Mesenchymal stem cell (in vitro differentiated cells and primary cell): ENCODE measurements around the gene VSIG4.

Source experiments
- DNase-seq: peaks from one replicate; pipeline ENCODE4 v3.0.0-alpha.2; 2013
- H2AFZ ChIP-seq: one replicate; pipeline ENCODE4 v1.6.1; 2013; ENCODE audit warnings: low read depth, mild to moderate bottlenecking, control low read depth, inconsistent platforms, low read length, moderate library complexity
- H2AK5ac ChIP-seq: 2 replicates; pipeline ENCODE4 v1.6.1; 2013; ENCODE audit warnings: low read length, moderate library complexity, mild to moderate bottlenecking, inconsistent platforms; ENCODE audit not compliant: severe bottlenecking
- H2BK120ac ChIP-seq: one replicate; pipeline ENCODE4 v1.6.1; 2013; ENCODE audit warnings: low read depth, mild to moderate bottlenecking, inconsistent platforms, low read length, moderate library complexity
- H2BK12ac ChIP-seq, 2 experiments: one replicate each; pipeline ENCODE4 v1.6.1; 2013; ENCODE audit warnings: inconsistent platforms in 2 of 2, low read length in 2 of 2, mild to moderate bottlenecking in 2 of 2, moderate library complexity in 2 of 2, control low read depth in 1 of 2
- H2BK15ac ChIP-seq: one replicate; pipeline ENCODE4 v1.6.1; 2013; ENCODE audit warnings: mild to moderate bottlenecking, low read depth, inconsistent platforms; ENCODE audit not compliant: poor library complexity, severe bottlenecking
- H2BK5ac ChIP-seq: 2 replicates; pipeline ENCODE4 v1.6.1; 2013; ENCODE audit warnings: low read depth, mild to moderate bottlenecking, low read length, control low read depth, inconsistent platforms; ENCODE audit not compliant: poor library complexity, severe bottlenecking
- H3K14ac ChIP-seq, 2 experiments: one replicate each; pipeline ENCODE4 v1.6.1; 2013; ENCODE audit warnings: inconsistent platforms in 2 of 2, low read length in 2 of 2, control low read depth in 1 of 2, mild to moderate bottlenecking in 1 of 2, moderate library complexity in 1 of 2
- H3K18ac ChIP-seq, 2 experiments: one replicate each; pipeline ENCODE4 v1.6.1; 2013; ENCODE audit warnings: inconsistent platforms in 2 of 2, low read length in 2 of 2, control low read depth in 1 of 2, low read depth in 1 of 2, mild to moderate bottlenecking in 1 of 2
- H3K23ac ChIP-seq, 2 experiments: one replicate each; pipeline ENCODE4 v1.6.1; 2013; ENCODE audit warnings: inconsistent platforms in 2 of 2, low read length in 2 of 2, mild to moderate bottlenecking in 2 of 2, moderate library complexity in 2 of 2, control low read depth in 1 of 2
- H3K27ac ChIP-seq: 2 replicates; pipeline ENCODE4 v1.5.1; 2013; ENCODE audit warnings: mild to moderate bottlenecking, moderate library complexity, low read length, control low read depth, inconsistent platforms; ENCODE audit not compliant: poor library complexity, severe bottlenecking
- H3K27me3 ChIP-seq, 2 experiments: 2 replicates each; pipeline versions ENCODE4 v1.6.1 to v1.7.0; 2013; ENCODE audit warnings: low read length in 2 of 2, mild to moderate bottlenecking in 2 of 2, moderate library complexity in 2 of 2, control low read depth in 1 of 2, inconsistent platforms in 1 of 2; ENCODE audit not compliant: control insufficient read depth in 1 of 2, insufficient read depth in 1 of 2
- H3K36me3 ChIP-seq, 2 experiments: 2 replicates each; pipeline versions ENCODE4 v1.6.1 to v1.7.0; 2013; ENCODE audit warnings: low read length in 2 of 2, control low read depth in 1 of 2, inconsistent platforms in 1 of 2, low read depth in 1 of 2, mild to moderate bottlenecking in 1 of 2; ENCODE audit not compliant: insufficient read depth in 2 of 2, control insufficient read depth in 1 of 2
- H3K4ac ChIP-seq, 2 experiments: one replicate each; pipeline ENCODE4 v1.6.1; 2013; ENCODE audit warnings: inconsistent platforms in 2 of 2, low read length in 2 of 2, mild to moderate bottlenecking in 2 of 2, moderate library complexity in 2 of 2, control low read depth in 1 of 2, low read depth in 1 of 2
- H3K4me1 ChIP-seq: 2 replicates; pipeline ENCODE4 v1.6.1; 2013; ENCODE audit warnings: low read depth, low read length, control low read depth; ENCODE audit not compliant: control insufficient read depth, insufficient read depth
- H3K4me2 ChIP-seq: 2 replicates; pipeline ENCODE4 v1.6.1; 2013; ENCODE audit warnings: low read length, mild to moderate bottlenecking, inconsistent platforms; ENCODE audit not compliant: poor library complexity, severe bottlenecking
- H3K4me3 ChIP-seq, 2 experiments: 2 replicates each; pipeline versions ENCODE4 v1.5.1 to v1.7.0; 2013; ENCODE audit warnings: low read length in 2 of 2, mild to moderate bottlenecking in 2 of 2, control low read depth in 1 of 2, low read depth in 1 of 2; ENCODE audit not compliant: insufficient read depth in 1 of 2
- H3K79me1 ChIP-seq: replicated peaks from 2 replicates; pipeline ENCODE4 v1.6.1; 2013; ENCODE audit warnings: mild to moderate bottlenecking, control low read depth, low read length, inconsistent platforms; ENCODE audit not compliant: poor library complexity, severe bottlenecking
- H3K9ac ChIP-seq: 2 replicates; pipeline ENCODE4 v1.7.0; 2013; ENCODE audit warnings: mild to moderate bottlenecking, low read length, moderate library complexity
- H3K9me3 ChIP-seq: 2 replicates; pipeline ENCODE4 v1.7.0; 2013; ENCODE audit warnings: mild to moderate bottlenecking, low read length; ENCODE audit not compliant: control insufficient read depth
- H4K8ac ChIP-seq: one replicate; pipeline ENCODE4 v1.6.1; 2013; ENCODE audit warnings: inconsistent platforms, mild to moderate bottlenecking, low read length, moderate library complexity
- H4K91ac ChIP-seq: one replicate; pipeline ENCODE4 v1.6.1; 2013; ENCODE audit warnings: mild to moderate bottlenecking, low read length, inconsistent platforms
- WGBS: methylation state at CpG from one replicate; pipeline ENCODE4 v1.1.7; 2013; ENCODE audit warnings: mixed read lengths; 5-methylcytosine and 5-hydroxymethylcytosine counted together

The VSIG4 gene

DNA sequence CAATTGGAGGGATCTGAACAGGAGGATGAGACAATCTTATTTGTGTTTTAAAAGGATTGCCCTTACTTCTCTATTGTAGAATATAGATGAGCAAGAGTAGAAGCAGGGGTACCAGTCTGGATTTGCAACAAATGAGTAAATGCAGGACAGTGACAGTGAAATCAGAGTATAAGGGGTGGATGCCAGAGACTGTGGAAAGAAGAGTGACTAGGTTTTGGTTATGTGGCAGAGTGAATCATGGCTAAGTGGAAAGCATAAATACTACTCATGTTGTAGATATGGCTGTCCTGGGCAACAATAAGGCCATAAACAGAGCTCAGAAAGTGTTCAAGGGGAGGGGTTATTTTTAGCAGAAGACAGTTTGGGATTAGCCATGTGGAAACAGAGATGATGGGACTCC is 6.0 kb upstream of the VSIG4 start:
- no peak overlapping the region for H3K18ac ChIP-seq
- DNase-seq = no peak
- H3K36me3 ChIP-seq = no peaks in the 10 kb centered on the region
- no peak overlapping the region for H3K14ac ChIP-seq
- no peak overlapping the region for H2BK12ac ChIP-seq
- H3K27ac ChIP-seq = no peak overlapping the region
- H2AK5ac ChIP-seq = no peak overlapping the region
- no peak overlapping the region for H3K23ac ChIP-seq
- no peak overlapping the region for H4K91ac ChIP-seq
- no peak overlapping the region for H3K4me3 ChIP-seq
- no peak overlapping the region for H2AFZ ChIP-seq
- H3K27me3 ChIP-seq = peaks cover 0 to 14% of the 10 kb centered on the region in 2 experiments
- no peaks in the 10 kb centered on the region for H3K9me3 ChIP-seq
- H4K8ac ChIP-seq = no peak overlapping the region
- no peak overlapping the region for H2BK15ac ChIP-seq
- no peaks in the 10 kb centered on the region for H3K79me1 ChIP-seq
- H3K9ac ChIP-seq = no peak overlapping the region
- no peak overlapping the region for H2BK5ac ChIP-seq
- H2BK120ac ChIP-seq = no peak overlapping the region
- no peak overlapping the region for H3K4ac ChIP-seq
- no peak overlapping the region for H3K4me2 ChIP-seq
- no peaks in the 10 kb centered on the region for H3K4me1 ChIP-seq

DNA sequence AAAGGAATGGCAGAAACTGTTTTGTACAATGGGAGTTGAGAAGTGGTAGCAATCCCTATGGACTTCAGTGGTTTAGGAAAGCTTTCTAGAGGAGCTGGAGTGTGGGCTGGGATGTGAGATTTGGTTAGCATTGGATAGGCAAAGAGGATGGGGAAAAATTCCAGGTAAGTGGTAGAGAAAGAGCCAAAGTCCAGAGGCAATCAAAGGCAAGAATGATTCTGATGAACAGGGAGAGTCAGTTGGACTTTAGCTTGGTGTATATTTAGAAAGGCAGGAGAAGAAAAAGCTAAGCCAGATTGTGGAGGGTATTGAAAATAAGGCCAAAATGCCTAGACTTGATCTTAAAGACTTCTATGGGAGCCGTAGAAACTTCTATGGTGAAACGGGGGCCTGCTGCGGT is 3.7 kb upstream of the VSIG4 start:
- Histone ChIP-seq H2AK5ac (no peak overlapping the region), H3K4me3 (no peak overlapping the region), H3K9me3 (no peaks in the 10 kb centered on the region), H3K79me1 (no peaks in the 10 kb centered on the region), H3K23ac (no peak overlapping the region), H3K18ac (no peak overlapping the region), H3K36me3 (no peaks in the 10 kb centered on the region), H3K4me1 (no peaks in the 10 kb centered on the region), H2BK120ac (no peak overlapping the region), H2BK5ac (no peak overlapping the region), H3K27me3 (peaks cover 0 to 18% of the 10 kb centered on the region in 2 experiments), H4K91ac (no peak overlapping the region), H4K8ac (no peak overlapping the region), H2AFZ (no peak overlapping the region), H3K4me2 (no peak overlapping the region), H3K4ac (no peak overlapping the region), H3K14ac (no peak overlapping the region), H3K9ac (no peak overlapping the region), H2BK12ac (no peak overlapping the region), H3K27ac (no peak overlapping the region), H2BK15ac (no peak overlapping the region)
- DNase-seq = no peak
- 90% methylated on average over 3 of the region's 3 CpGs for WGBS

DNA sequence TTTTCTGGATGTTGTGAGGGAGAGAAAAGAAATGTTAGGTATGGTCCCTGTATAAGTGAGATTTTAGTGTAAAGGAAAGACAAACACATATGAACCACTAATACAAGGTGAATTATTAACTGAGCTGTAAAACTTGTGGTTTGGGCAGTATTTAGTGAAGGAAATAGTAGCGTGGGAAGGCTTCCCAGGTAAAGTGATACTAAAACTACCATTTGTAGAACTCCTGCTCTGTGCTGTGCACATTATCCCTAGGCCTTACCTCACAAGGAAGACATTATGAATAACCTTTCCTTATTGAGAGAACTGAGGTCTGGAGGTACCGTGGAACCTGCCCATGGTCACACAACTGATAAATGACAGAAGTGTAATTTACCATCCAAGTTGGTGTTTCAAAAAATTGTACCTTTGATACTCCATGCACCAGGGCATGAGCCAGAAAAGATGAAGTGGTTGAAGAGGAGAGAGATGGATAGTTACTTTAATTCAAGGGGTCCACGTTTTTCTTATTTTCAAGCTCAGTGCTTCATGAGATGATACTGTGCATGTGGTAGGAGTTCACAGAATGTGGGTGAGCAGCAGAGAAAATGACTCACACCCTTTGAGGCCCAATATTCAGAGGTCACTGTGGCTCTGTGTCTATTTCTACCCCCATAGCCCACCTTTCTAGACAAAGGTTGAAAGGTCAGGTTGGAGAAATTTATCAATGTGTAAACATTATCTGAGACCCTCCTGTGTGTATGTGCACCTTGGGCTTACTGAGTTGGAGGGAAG is 2.6 kb upstream of the VSIG4 start:
- H2BK15ac ChIP-seq = no peak overlapping the region
- no peak overlapping the region for H4K8ac ChIP-seq
- H3K9ac ChIP-seq = no peak overlapping the region
- no peaks in the 10 kb centered on the region for H3K9me3 ChIP-seq
- no peaks in the 10 kb centered on the region for H3K4me1 ChIP-seq
- H2BK120ac ChIP-seq = no peak overlapping the region
- H3K36me3 ChIP-seq = no peaks in the 10 kb centered on the region
- no peak overlapping the region for H2AK5ac ChIP-seq
- H3K14ac ChIP-seq = no peak overlapping the region
- no peaks in the 10 kb centered on the region for H3K79me1 ChIP-seq
- 60% methylated on average over 1 of the region's 3 CpGs for WGBS
- no peak overlapping the region for H2BK12ac ChIP-seq
- no peak overlapping the region for H3K4me3 ChIP-seq
- H3K27me3 ChIP-seq = peaks cover 0 to 24% of the 10 kb centered on the region in 2 experiments
- H2BK5ac ChIP-seq = no peak overlapping the region
- no peak overlapping the region for H3K18ac ChIP-seq
- H3K4me2 ChIP-seq = no peak overlapping the region
- no peak overlapping the region for H2AFZ ChIP-seq
- H3K4ac ChIP-seq = no peak overlapping the region
- H3K27ac ChIP-seq = no peak overlapping the region
- H4K91ac ChIP-seq = no peak overlapping the region
- H3K23ac ChIP-seq = no peak overlapping the region
- DNase-seq = no peak

DNA sequence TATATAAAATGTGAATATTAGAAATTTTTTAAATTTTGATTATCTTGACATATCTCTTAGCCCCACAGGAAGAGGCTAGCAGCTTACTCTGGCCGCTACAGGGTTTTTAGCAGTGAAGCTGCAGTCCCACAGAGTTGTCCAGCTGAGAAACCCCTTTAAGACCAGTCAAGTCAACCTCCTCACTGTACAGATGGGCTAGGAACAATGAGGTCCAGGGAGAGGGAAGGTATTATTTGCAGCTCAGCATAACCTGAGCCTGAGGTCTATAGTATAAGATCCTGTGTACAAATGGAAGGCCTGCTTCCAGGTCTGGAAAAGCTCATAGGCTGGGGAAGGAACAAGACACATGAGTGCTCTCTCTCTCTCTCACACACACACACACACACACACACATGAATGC is 1.8 kb downstream of the VSIG4 start:
- Histone ChIP-seq H3K79me1 (no peaks in the 10 kb centered on the region), H3K27ac (no peak overlapping the region), H4K91ac (no peak overlapping the region), H3K4ac (no peak overlapping the region), H2BK12ac (no peak overlapping the region), H3K14ac (no peak overlapping the region), H2AK5ac (no peak overlapping the region), H3K9ac (no peak overlapping the region), H3K4me1 (no peaks in the 10 kb centered on the region), H2BK120ac (no peak overlapping the region), H3K4me2 (no peak overlapping the region), H3K9me3 (no peaks in the 10 kb centered on the region), H3K4me3 (no peak overlapping the region), H4K8ac (no peak overlapping the region), H3K27me3 (peaks cover 0 to 24% of the 10 kb centered on the region in 2 experiments), H2AFZ (no peak overlapping the region), H3K23ac (no peak overlapping the region), H3K36me3 (no peaks in the 10 kb centered on the region), H3K18ac (no peak overlapping the region), H2BK15ac (no peak overlapping the region), H2BK5ac (no peak overlapping the region)
- 100% methylated on average over 1 of the region's 1 CpG for WGBS
- no peak for DNase-seq
